ENCODE data around the gene DIMT1. TPM values are rescaled to one million over a fixed set of nuclear protein-coding genes. Genes with fewer than 3 reads are reported as not detected.
A peak's percentile ranks its signal among the peaks of the same experiment; 100 is the strongest.

DIMT1 gene
- 10 to 100 TPM; 20.6 to 35.4 (median 27.5) TPM for total RNA-seq

DNA sequence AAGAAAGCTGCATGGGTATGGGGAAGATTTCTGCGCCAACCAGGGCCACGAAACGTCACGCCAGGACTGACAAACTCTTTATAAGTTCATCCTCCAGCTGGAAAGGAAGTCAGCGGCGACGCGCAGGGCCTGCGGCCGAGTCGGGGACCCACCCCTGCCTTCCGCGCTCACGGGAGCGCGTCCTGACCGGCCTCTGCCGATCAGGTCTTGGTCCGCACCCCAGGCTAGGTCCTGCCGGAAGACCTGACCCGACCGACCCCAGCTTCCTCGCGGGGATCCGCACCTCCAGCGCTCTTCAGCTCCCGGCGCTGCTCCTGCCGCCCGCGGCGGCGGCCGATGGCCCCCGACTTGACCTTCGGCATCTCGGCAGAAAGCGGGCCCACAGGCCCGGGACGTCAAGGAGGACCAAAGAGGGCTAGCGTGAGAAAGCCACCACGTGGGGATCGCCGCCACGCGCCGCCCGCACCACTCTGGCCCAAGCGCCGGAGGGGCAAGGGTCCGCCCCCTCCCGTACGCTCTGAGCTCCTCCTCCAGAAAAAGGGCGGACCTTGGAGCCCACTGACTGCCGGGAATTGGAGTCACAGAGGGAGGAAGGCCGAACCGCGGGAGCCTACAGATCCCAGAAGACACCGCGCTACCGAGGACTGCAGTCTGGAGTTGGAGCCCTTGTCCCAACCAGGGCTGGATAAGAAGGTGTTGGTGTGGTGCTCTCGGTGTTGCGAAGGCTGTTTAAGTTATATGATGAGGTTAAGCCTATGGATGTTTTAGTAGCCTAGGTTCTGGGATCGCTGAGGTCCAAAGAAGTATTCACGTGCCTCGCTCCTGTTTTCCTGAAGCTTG is at the start of gene DIMT1:
Gene DIMT1 (minus strand): TSS at position 495 of the 840 bp plus-strand sequence. CDS start 133 bp downstream, at position 362.
- Histone ChIP-seq H3K27ac (peak within 1 kb of the TSS; percentile 33 to 70), H3K4me1 (replicated peaks in 1 of 2) (no peaks in the 10 kb centered on the region), H3K4me3 (peak within 1 kb of the TSS; percentile 61 to 99 (median 94))
- WGBS, 10 experiments: 0 to 2% (median 0%) methylated on average over 2 to 24 of the region's 66 CpGs; no CpG with 5 or more reads in 2 of the 10 experiments
- peak; percentile 90 to 99 (median 98) for ATAC-seq (replicated peaks in 6 of 8)
- in situ Hi-C loops (cut with MboI; ENCODE audit: low pct_unique_long_range_greater_than_20kb in 2 of 9, low sequenced_read_pairs in 9 of 9, unreplicated experiment in 9 of 9): no loop called here

DNA sequence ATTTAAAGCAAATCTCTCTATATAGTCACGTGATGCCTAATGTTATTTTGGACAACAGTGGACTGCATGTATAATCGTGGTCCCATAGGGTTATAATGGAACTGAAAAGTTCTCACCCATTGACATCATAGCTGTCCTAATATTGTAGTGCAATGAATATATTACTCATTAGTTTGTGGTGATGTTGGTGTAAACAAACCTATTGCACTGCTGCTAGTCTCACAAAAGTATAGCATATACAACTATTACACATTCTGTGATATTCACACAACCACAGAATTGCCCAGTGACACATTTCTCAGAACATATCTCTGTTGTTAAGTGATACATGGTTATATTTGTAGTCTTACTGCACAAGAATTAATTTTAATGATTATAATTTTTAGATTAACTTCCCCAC is 46.6 kb upstream of the DIMT1 start:
- 80 to 100% (median 88%) methylated on average over 1 to 2 of the region's 2 CpGs; no CpG with 5 or more reads in 3 of the 10 experiments for WGBS, 10 experiments
- no peak overlapping the region for H3K27ac ChIP-seq
- in situ Hi-C loops (cut with MboI; ENCODE audit: low pct_unique_long_range_greater_than_20kb in 2 of 9, low sequenced_read_pairs in 9 of 9, unreplicated experiment in 9 of 9): loop anchor here in 4 of 9 experiments (25.0 kb wide), 2 partner anchors 337 to 1512 kb away; partner anchors contain the start of gene HTR1A (in 1 of the 4)
- no peak overlapping the region for H3K4me3 ChIP-seq
- no peak for ATAC-seq (replicated peaks in 6 of 8)
- H3K4me1 ChIP-seq (replicated peaks in 1 of 2): no peaks in the 10 kb centered on the region

DNA sequence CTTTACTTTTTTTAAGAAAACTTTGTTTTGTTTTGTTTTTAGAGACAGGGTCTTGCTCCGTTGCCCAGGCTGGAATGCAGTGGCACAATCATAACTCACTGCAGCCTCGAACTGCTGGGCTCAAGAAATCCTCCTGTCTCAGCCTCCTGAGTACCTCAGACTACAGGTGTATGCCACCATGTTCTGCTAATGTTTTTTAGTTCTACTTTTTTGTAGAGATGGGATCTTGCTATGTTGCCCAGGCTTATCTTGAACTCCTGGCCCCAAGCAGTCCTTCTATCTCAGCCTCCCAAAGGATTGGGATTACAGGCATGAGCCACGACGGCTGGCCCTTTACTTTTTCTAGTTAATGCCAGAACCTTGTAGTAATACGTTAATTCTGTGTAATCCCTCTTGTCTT is 44.8 kb upstream of the DIMT1 start:
- H3K27ac ChIP-seq: no peak overlapping the region
- H3K4me1 ChIP-seq (replicated peaks in 1 of 2): no peaks in the 10 kb centered on the region
- no peak overlapping the region for H3K4me3 ChIP-seq
- in situ Hi-C loops (cut with MboI; ENCODE audit: low pct_unique_long_range_greater_than_20kb in 2 of 9, low sequenced_read_pairs in 9 of 9, unreplicated experiment in 9 of 9): loop anchor here in 1 of 9 experiments (25.0 kb wide), 1 partner anchor 1514 kb away; the partner anchor contains the start of gene HTR1A
- no peak for ATAC-seq (replicated peaks in 6 of 8)
- 86 to 100% (median 96%) methylated on average over 1 to 5 of the region's 5 CpGs for WGBS, 10 experiments

DNA sequence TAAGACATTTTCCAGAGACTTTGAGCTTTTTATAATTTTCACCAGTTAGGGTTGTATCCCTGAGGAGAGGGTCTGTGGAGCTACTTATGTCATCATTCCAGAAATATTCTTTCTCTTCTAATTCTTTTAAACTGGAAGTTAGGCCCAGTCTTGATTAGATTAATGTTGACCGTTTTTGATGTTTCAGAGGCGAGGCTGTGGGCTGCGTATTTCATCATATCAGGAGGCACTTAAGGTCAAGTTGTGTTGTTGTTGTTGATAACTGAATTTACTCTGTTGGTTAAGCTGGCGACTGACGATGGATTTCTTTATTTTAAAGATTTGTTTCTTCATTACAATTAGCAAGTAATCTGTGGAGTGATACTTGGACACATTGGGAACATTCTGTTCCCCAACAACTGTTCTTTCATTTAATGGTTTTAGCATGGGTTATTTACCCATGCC is 28.9 kb upstream of the DIMT1 start:
- in situ Hi-C loops (cut with MboI; ENCODE audit: low pct_unique_long_range_greater_than_20kb in 2 of 9, low sequenced_read_pairs in 9 of 9, unreplicated experiment in 9 of 9): loop anchor here in 1 of 9 experiments (25.0 kb wide), 1 partner anchor 1530 kb away; the partner anchor contains the start of gene HTR1A
- ATAC-seq (replicated peaks in 6 of 8): peak in 1 of 8 experiments; percentile 19
- WGBS, 10 experiments: 29 to 100% (median 92%) methylated on average over 3 to 5 of the region's 5 CpGs
- Histone ChIP-seq H3K4me1 (replicated peaks in 1 of 2) (no peaks in the 10 kb centered on the region), H3K4me3 (no peak overlapping the region), H3K27ac (no peak overlapping the region)

DNA sequence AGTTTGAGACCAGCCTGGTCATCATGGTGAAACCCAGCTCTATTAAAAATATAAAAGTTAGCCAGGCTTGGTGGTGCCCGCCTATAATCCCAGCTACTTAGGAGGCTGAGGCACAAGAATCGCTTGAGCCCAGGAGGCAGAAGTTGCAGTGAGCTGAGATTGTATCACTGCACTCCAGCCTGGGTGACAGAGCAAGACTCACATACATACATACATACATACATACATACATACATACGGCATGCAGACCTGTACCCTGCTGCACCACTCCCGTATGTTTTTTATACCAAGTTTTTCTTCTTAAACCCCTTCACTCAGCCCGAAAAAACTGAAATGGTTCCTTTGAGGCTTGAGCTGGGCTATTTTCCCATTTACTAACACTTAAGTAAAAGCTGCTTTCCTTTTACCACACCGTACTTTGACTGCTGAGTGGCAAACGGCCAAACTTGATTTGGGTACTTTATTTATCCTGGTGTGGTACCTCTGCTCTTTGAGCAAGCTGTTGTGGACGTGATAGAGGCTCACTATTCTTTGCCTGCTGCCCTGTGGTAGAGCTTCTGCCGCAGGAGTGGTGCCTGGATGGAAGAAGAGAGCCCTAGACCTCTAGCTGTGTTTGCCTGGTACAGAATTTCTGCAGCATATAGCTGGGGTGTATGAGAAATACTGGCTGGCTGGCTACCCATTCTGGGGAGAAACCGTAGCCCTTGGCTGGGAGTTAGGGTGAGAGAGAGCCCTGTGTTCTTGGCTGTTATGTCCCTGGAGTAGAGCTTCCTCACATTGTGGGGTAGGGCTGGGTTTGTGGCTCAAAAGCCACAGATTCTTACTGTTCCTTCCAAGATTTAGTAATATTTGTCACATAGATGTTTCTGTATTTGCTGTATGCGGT is 28.3 kb upstream of the DIMT1 start:
- ATAC-seq (replicated peaks in 6 of 8): peak in 4 of 8 experiments; percentile 14 to 96 (median 74)
- H3K27ac ChIP-seq: no peak overlapping the region
- H3K4me1 ChIP-seq (replicated peaks in 1 of 2): no peaks in the 10 kb centered on the region
- H3K4me3 ChIP-seq: no peak overlapping the region
- in situ Hi-C loops (cut with MboI; ENCODE audit: low pct_unique_long_range_greater_than_20kb in 2 of 9, low sequenced_read_pairs in 9 of 9, unreplicated experiment in 9 of 9): loop anchor here in 1 of 9 experiments (25.0 kb wide), 1 partner anchor 1530 kb away; the partner anchor contains the start of gene HTR1A
- WGBS, 10 experiments: 45 to 100% (median 85%) methylated on average over 1 to 10 of the region's 11 CpGs; no CpG with 5 or more reads in 3 of the 10 experiments

DNA sequence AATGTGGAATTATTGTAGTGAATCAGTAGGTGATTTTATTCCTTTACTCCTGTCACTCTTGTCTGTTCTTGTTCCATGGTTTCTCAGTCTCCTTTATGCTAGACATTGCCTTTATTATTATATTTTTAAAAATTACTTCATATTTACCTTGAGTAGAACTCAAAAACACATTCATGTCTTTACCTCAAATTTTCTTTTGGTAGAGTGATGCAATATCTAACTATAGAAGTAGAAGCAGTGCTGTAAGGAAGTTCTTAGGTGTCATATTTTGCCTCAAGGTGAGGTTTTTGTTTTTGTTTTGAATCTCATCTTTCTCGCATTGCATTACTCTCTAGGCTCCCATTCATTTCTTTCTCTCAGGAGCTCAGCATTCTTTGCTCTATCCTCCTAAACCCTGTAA is 21.1 kb upstream of the DIMT1 start:
- Histone ChIP-seq H3K4me1 (replicated peaks in 1 of 2) (no peaks in the 10 kb centered on the region), H3K27ac (no peak overlapping the region), H3K4me3 (no peak overlapping the region)
- no peak for ATAC-seq (replicated peaks in 6 of 8)
- in situ Hi-C loops (cut with MboI; ENCODE audit: low pct_unique_long_range_greater_than_20kb in 2 of 9, low sequenced_read_pairs in 9 of 9, unreplicated experiment in 9 of 9): loop anchor here in 1 of 9 experiments (25.0 kb wide), 1 partner anchor 1538 kb away; the partner anchor contains the start of gene HTR1A
- WGBS, 10 experiments: 83 to 100% (median 100%) methylated on average over 1 of the region's 1 CpG; no CpG with 5 or more reads in 1 of the 10 experiments

DNA sequence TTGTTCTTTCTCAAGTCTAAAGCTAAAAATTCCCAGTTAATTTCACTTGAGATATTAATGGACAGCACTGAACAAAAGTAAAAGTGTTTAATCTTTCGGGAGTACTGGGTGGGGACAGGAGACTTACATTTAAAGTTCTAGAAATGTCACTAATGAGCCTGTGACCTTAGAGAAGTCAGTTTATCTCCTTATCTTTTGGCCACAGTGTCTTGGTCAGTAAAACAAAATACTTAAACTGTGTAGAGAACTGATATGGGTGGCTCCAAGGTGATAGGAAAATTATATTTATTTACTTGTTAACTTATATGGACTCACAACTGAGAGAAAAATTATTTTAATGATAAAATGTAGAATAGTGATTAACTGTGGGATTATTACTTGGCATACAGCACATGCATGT is 17.7 kb upstream of the DIMT1 start:
- whole genome bisulfite sequencing, 10 experiments: 0 to 100% (median 100%) methylated on average over 1 of the region's 1 CpG; no CpG with 5 or more reads in 3 of the 10 experiments
- H3K4me3 ChIP-seq: no peak overlapping the region
- no peak for ATAC-seq (replicated peaks in 6 of 8)
- H3K4me1 ChIP-seq (replicated peaks in 1 of 2): no peaks in the 10 kb centered on the region
- in situ Hi-C loops (cut with MboI; ENCODE audit: low pct_unique_long_range_greater_than_20kb in 2 of 9, low sequenced_read_pairs in 9 of 9, unreplicated experiment in 9 of 9): no loop called here
- H3K27ac ChIP-seq: no peak overlapping the region

DNA sequence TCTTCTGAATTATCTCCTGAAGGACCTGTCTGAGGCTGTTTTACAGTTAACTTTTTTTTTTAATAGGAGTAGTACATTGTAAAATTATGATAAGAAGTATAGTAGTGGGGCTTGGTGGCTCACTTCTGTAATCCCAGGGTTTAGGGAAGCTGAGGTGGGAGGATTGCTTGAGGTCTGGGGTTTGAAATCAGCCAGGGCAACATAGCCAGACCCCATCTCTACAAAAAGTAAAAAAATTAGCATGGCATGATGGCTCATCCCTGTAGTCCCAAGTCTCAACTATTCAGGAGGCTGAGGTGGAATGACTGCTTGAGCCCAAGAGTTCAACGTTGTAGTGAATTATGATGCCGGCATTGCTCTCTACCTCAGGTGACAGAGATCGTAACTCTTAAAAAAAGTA is 15.9 kb upstream of the DIMT1 start:
- Histone ChIP-seq H3K4me3 (no peak overlapping the region), H3K4me1 (replicated peaks in 1 of 2) (peaks cover 0 to 2% of the 10 kb centered on the region in 2 donors), H3K27ac (no peak overlapping the region)
- WGBS, 10 experiments: 100% methylated on average over 1 to 3 of the region's 3 CpGs; no CpG with 5 or more reads in 7 of the 10 experiments
- in situ Hi-C loops (cut with MboI; ENCODE audit: low pct_unique_long_range_greater_than_20kb in 2 of 9, low sequenced_read_pairs in 9 of 9, unreplicated experiment in 9 of 9): no loop called here
- ATAC-seq (replicated peaks in 6 of 8): no peak

DNA sequence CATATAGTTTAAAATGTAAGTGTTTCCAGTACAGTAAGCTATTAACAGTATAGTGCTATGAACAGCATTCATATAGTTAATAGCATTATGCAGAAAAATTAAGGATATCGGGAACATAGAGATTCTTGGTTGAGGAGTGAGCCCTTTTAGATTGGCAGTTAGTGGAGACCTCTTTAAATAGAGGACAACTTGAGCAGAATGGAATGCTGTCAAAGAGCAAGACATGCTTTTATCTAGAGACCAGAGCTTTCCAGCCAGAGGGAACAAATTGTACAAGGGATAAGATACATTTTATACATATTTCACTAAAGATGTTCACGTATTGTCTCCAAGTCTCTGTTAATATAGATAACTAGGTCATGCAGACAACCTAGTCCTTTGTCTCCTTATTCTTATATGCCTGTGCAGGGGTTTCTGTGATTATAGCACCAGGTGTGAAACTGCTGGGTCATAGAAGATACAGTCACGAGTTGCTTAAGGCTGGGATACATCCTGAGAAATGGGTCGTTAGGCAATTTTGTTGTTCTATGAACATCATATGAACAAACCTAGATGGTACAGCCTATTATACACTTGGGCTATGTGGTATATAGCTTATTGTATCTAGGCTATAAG is 14.9 kb upstream of the DIMT1 start:
- ATAC-seq (replicated peaks in 6 of 8): no peak
- H3K4me3 ChIP-seq: no peak overlapping the region
- in situ Hi-C loops (cut with MboI; ENCODE audit: low pct_unique_long_range_greater_than_20kb in 2 of 9, low sequenced_read_pairs in 9 of 9, unreplicated experiment in 9 of 9): no loop called here
- WGBS, 10 experiments: 67 to 100% (median 93%) methylated on average over 1 to 4 of the region's 4 CpGs; no CpG with 5 or more reads in 1 of the 10 experiments
- no peak overlapping the region for H3K27ac ChIP-seq
- peaks cover 4 to 11% of the 10 kb centered on the region in 2 donors for H3K4me1 ChIP-seq (replicated peaks in 1 of 2)

DNA sequence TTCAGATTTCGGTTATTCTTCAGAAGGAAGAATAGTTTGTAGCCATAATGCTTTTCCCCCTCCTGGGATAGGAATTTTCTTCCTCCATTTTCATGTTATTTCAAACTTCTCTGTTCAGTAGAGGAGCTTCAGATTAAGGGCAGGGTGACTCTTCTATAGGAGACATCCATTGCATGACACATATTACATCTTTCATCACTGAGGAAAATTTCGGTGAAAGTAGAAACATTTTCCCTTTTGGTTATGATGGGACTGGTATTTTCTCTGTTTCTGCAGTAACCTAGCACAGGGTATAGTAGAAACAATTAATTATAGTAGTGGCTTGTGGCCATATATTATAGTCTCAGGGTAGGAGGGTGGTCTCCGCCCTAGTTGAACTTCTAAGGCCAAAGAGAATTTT is 10.0 kb upstream of the DIMT1 start:
- WGBS, 10 experiments: 36 to 78% (median 60%) methylated on average over 1 to 3 of the region's 3 CpGs; no CpG with 5 or more reads in 1 of the 10 experiments
- H3K4me3 ChIP-seq: peak overlapping the region; percentile 64 to 90 (median 80)
- peaks cover 8 to 16% of the 10 kb centered on the region in 2 donors for H3K4me1 ChIP-seq (replicated peaks in 1 of 2)
- in situ Hi-C loops (cut with MboI; ENCODE audit: low pct_unique_long_range_greater_than_20kb in 2 of 9, low sequenced_read_pairs in 9 of 9, unreplicated experiment in 9 of 9): no loop called here
- peak overlapping the region in 1 of 2 donors; percentile 90 for H3K27ac ChIP-seq
- ATAC-seq (replicated peaks in 6 of 8): no peak

DNA sequence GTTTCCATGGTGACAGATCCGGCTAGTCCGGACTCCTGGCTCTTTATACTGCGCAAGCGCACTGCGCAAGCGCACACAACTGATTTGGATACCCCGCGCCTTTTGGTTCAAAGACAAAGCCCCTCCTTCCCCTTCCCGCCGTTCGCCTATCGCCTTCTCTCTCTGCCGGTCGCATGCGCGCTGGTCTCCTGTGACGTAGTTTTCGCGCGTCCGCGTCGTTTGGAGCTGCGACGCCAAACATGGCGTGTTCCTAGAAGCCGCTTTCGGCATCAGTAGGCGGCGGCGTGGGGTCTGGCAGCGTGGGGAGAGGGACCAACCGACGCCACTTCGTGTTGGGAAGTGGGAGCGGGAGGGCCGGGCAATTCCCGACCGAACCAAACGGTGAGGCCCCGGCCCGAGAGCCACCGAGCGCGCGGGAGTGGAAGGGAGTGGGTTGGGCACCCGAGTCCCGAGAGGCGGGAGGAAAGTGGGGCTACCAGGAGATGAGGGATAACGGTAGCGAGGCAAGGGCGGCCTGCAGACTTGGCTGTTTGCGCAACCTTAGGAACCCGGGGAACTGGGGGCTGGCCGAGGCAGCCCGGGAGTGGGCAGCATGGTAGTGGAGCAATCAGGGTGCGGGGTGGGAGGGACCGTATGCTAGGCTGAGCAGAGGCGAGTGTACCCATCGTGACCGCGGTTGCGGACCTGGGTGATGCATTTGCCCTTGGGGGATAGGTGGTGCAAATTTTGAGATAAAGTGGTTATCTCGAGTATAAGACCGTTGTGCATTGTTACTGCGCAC is 9.0 kb upstream of the DIMT1 start, which contains the start of gene IPO11:
Gene IPO11 (plus strand): TSS at position 215 of the 781 bp plus-strand sequence. CDS start 24,517 bp downstream, outside the sequence.
- Histone ChIP-seq H3K4me1 (replicated peaks in 1 of 2) (peaks cover 8 to 16% of the 10 kb centered on the region in 2 donors), H3K4me3 (peak within 1 kb of the TSS; percentile 64 to 90 (median 80)), H3K27ac (peak within 1 kb of the TSS; percentile 84 to 90)
- peak; percentile 91 to 98 (median 94) for ATAC-seq (replicated peaks in 6 of 8)
- 0 to 12% (median 0%) methylated on average over 1 to 19 of the region's 66 CpGs; no CpG with 5 or more reads in 1 of the 10 experiments for WGBS, 10 experiments
- in situ Hi-C loops (cut with MboI; ENCODE audit: low pct_unique_long_range_greater_than_20kb in 2 of 9, low sequenced_read_pairs in 9 of 9, unreplicated experiment in 9 of 9): no loop called here

Measured in motor neuron (in vitro differentiated cells).